GM12878 (cell line): Measurements from ENCODE around the gene TBCB. TPM values are rescaled to one million over a fixed set of nuclear protein-coding genes. Genes with fewer than 3 reads are reported as not detected.

Experiments
- ATAC-seq: fragments of 200-7000 bp; cut with Tn5 transposase; 3 replicates; pipeline ENCODE4 v1.9.1; 2020; ENCODE audit warnings: mild to moderate bottlenecking, moderate library complexity
- BruUV-seq: library from RNA; stranded (reverse); fragments of 400-500 nt; replicated peaks from 2 replicates; lab custom pipeline; 2021; lab: Mats Ljungman, UMichigan
- CTCF ChIA-PET: fragments of 300-600 bp; sonication (Branson Sonifier 250); formaldehyde crosslinking; extraction: SDS; loops from one replicate; lab custom pipeline; 2021; ENCODE audit warnings: inconsistent platforms; lab: Yijun Ruan, JAX
- POLR2A ChIA-PET: fragments of 350-600 bp; formaldehyde crosslinking; extraction: SDS; loops from one replicate; lab custom pipeline; 2021; ENCODE audit warnings: inconsistent platforms; lab: Charles Lee
- RAD21 ChIA-PET: fragments of 300-600 bp; sonication (Branson Sonifier 250); formaldehyde crosslinking; loops from one replicate; lab custom pipeline; 2023; ENCODE audit warnings: antibody characterized with exemption; ENCODE audit not compliant: unreplicated experiment; lab: Charles Lee
- SMC1A ChIA-PET: fragments of 300-600 bp; sonication (Branson Sonifier 250); formaldehyde crosslinking; loops from one replicate; lab custom pipeline; 2023; ENCODE audit not compliant: unreplicated experiment, uncharacterized antibody; lab: Charles Lee
- DNase-seq: peaks from one replicate; pipeline ENCODE4 v3.0.0-alpha.2; 2011; ENCODE audit warnings: low read depth, low spot score
- FAIRE-seq: peaks from 3 replicates; lab custom pipeline; 2011; peaks lifted over from hg19 to GRCh38; lab: Jason Lieb, UNC
- H2AFZ ChIP-seq: 2 replicates; pipeline ENCODE4 v1.6.0; 2011; ENCODE audit warnings: low read depth, low read length, control low read depth; ENCODE audit not compliant: control insufficient read depth
- H3K27ac ChIP-seq: 2 replicates; pipeline ENCODE4 v1.5.1; 2011; ENCODE audit warnings: control low read depth; ENCODE audit not compliant: control insufficient read depth, insufficient read depth
- H3K27me3 ChIP-seq, 2 experiments: replicated peaks in 1 of 2; 2 replicates each; pipeline versions ENCODE4 v1.6.0 to v1.6.1; 2011; ENCODE audit warnings: low read length in 1 of 2; ENCODE audit not compliant: control insufficient read depth in 2 of 2, insufficient read depth in 2 of 2
- H3K36me3 ChIP-seq, 2 experiments: 2 replicates each; pipeline ENCODE4 v1.5.1; 2011; ENCODE audit warnings: low read length in 1 of 2; ENCODE audit not compliant: control insufficient read depth in 2 of 2, insufficient read depth in 2 of 2
- H3K4me1 ChIP-seq: 2 replicates; pipeline ENCODE4 v1.6.1; 2011; ENCODE audit warnings: mild to moderate bottlenecking, low read length, moderate library complexity, mixed read lengths; ENCODE audit not compliant: control insufficient read depth, insufficient read depth
- H3K4me2 ChIP-seq: 2 replicates; pipeline ENCODE4 v1.6.0; 2011; ENCODE audit warnings: control low read depth; ENCODE audit not compliant: control insufficient read depth, insufficient read depth
- H3K4me3 ChIP-seq: fragments of 200-600 bp; sonication (generic); 2 replicates; pipeline ENCODE4 v1.5.1; 2016
- H3K79me2 ChIP-seq: 2 replicates; pipeline ENCODE4 v1.6.0; 2011; ENCODE audit warnings: low read length; ENCODE audit not compliant: control insufficient read depth, insufficient read depth
- H3K9ac ChIP-seq: 2 replicates; pipeline ENCODE4 v1.8.0; 2011; ENCODE audit warnings: low read length, control low read depth, mixed read lengths; ENCODE audit not compliant: control insufficient read depth, insufficient read depth
- H3K9me3 ChIP-seq: replicated peaks from 3 replicates; pipeline ENCODE4 v1.5.1; 2011; ENCODE audit warnings: mild to moderate bottlenecking, low read length; ENCODE audit not compliant: control insufficient read depth, insufficient read depth
- H4K20me1 ChIP-seq: 2 replicates; pipeline ENCODE4 v1.6.0; 2011; ENCODE audit not compliant: control insufficient read depth, insufficient read depth
- BCL11A ChIP-seq: IDR thresholded peaks from 2 replicates; pipeline ENCODE4 v1.6.1; 2011; ENCODE audit warnings: low read depth, low read length
- BCL3 ChIP-seq: IDR thresholded peaks from 2 replicates; pipeline ENCODE4 v1.6.1; 2011; ENCODE audit warnings: borderline replicate concordance, low read depth, mild to moderate bottlenecking, moderate library complexity, low read length; ENCODE audit not compliant: insufficient read depth, poor library complexity, severe bottlenecking
- BHLHE40 ChIP-seq, 2 experiments: fragments of 450-650 bp in 1 of 2; IDR thresholded peaks; 2 replicates each; pipeline ENCODE4 v1.6.1; 2011 to 2017; ENCODE audit warnings: low read depth in 2 of 2, borderline replicate concordance in 1 of 2, improper control_type of control experiment in 1 of 2, low read length in 1 of 2, mild to moderate bottlenecking in 1 of 2
- BRCA1 ChIP-seq: IDR thresholded peaks from 2 replicates; pipeline ENCODE4 v1.6.1; 2011; ENCODE audit warnings: low read depth, low read length, improper control_type of control experiment
- CHD1 ChIP-seq: IDR thresholded peaks from 2 replicates; pipeline ENCODE4 v1.6.1; 2012; ENCODE audit warnings: low read depth, low read length, improper control_type of control experiment
- CREB1 ChIP-seq: IDR thresholded peaks from 2 replicates; pipeline ENCODE4 v1.6.1; 2012; ENCODE audit warnings: low read depth, mild to moderate bottlenecking, inconsistent platforms
- CREM ChIP-seq: IDR thresholded peaks from 2 replicates; pipeline ENCODE4 v1.6.1; 2014; ENCODE audit warnings: antibody characterized with exemption, low read depth
- EP300 ChIP-seq, 2 experiments: fragments of 150-350 bp in 1 of 2; IDR thresholded peaks; 2 replicates each; pipeline ENCODE4 v1.6.1; 2011 to 2012; ENCODE audit warnings: low read depth in 2 of 2, low read length in 2 of 2, borderline replicate concordance in 1 of 2, improper control_type of control experiment in 1 of 2, inconsistent platforms in 1 of 2; ENCODE audit not compliant: control insufficient read depth in 1 of 2
- GABPA ChIP-seq: IDR thresholded peaks from 2 replicates; pipeline ENCODE4 v1.6.1; 2014; ENCODE audit warnings: antibody characterized with exemption, low read depth, mild to moderate bottlenecking, inconsistent platforms
- GATAD2B ChIP-seq: fragments of 450-650 bp; conservative IDR thresholded peaks from 2 replicates; pipeline ENCODE4 v1.6.1; 2017; ENCODE audit warnings: low read depth, mild to moderate bottlenecking, moderate library complexity
- HDAC6 ChIP-seq: fragments of 200-600 bp; sonication (generic); IDR thresholded peaks from one replicate; pipeline ENCODE4 v1.8.0; 2017; ENCODE audit warnings: antibody characterized with exemption; ENCODE audit not compliant: unreplicated experiment
- IKZF1 ChIP-seq: fragments of 450-650 bp; conservative IDR thresholded peaks from 2 replicates; pipeline ENCODE4 v1.6.1; 2017; ENCODE audit warnings: antibody characterized with exemption, mild to moderate bottlenecking
- IRF4 ChIP-seq: IDR thresholded peaks from 2 replicates; pipeline ENCODE4 v1.6.1; 2011; ENCODE audit warnings: low read depth, low read length
- MTA2 ChIP-seq: fragments of 450-650 bp; IDR thresholded peaks from 2 replicates; pipeline ENCODE4 v1.6.1; 2016; ENCODE audit warnings: low read depth, mild to moderate bottlenecking, moderate library complexity
- MXI1 ChIP-seq: fragments of 150-350 bp; IDR thresholded peaks from 2 replicates; pipeline ENCODE4 v1.6.1; 2011; ENCODE audit warnings: low read depth, mild to moderate bottlenecking, inconsistent platforms, low read length, improper control_type of control experiment
- NFYB ChIP-seq: IDR thresholded peaks from 2 replicates; pipeline ENCODE4 v1.6.1; 2011; ENCODE audit warnings: low read depth, mild to moderate bottlenecking, low read length, improper control_type of control experiment, moderate library complexity; ENCODE audit not compliant: insufficient read depth
- PBX3 ChIP-seq: IDR thresholded peaks from 2 replicates; pipeline ENCODE4 v1.6.1; 2011; ENCODE audit warnings: mild to moderate bottlenecking, low read depth, low read length, moderate library complexity; ENCODE audit not compliant: insufficient replicate concordance
- POLR2AphosphoS2 ChIP-seq: IDR thresholded peaks from 2 replicates; pipeline ENCODE4 v1.6.1; 2011; ENCODE audit warnings: low read depth, mild to moderate bottlenecking, low read length, improper control_type of control experiment, moderate library complexity
- POU2F2 ChIP-seq: IDR thresholded peaks from 3 replicates; pipeline ENCODE4 v1.6.1; 2011; ENCODE audit warnings: low read depth, mild to moderate bottlenecking, low read length, borderline replicate concordance
- RFX5 ChIP-seq: IDR thresholded peaks from 2 replicates; pipeline ENCODE4 v1.6.1; 2011; ENCODE audit warnings: low read depth, low read length, improper control_type of control experiment
- RUNX3 ChIP-seq: IDR thresholded peaks from 2 replicates; pipeline ENCODE4 v1.6.1; 2012; ENCODE audit warnings: low read length, inconsistent platforms
- TAF1 ChIP-seq: IDR thresholded peaks from 2 replicates; pipeline ENCODE4 v1.6.1; 2011; ENCODE audit warnings: mild to moderate bottlenecking, low read depth, low read length, borderline replicate concordance
- ZZZ3 ChIP-seq: IDR thresholded peaks from 2 replicates; pipeline ENCODE4 v1.6.1; 2011; ENCODE audit warnings: low read depth; ENCODE audit not compliant: control insufficient read depth, insufficient read length
- WGBS: methylation state at CpG from one replicate; pipeline ENCODE4 v1.1.6; 2016; ENCODE audit warnings: low lambda C conversion rate; ENCODE audit not compliant: insufficient replicate concordance, insufficient coverage; ENCODE audit errors: missing lambda C conversion rate; 5-methylcytosine and 5-hydroxymethylcytosine counted together
- in situ Hi-C: fragments of 300-500 bp; cut with MboI; formaldehyde crosslinking; loops from 9 replicates; pipeline ENCODE4 v1.14.3; 2018; ENCODE audit warnings: mixed read lengths
- intact Hi-C: fragments of 100-400 bp; cut with micrococcal nuclease; formaldehyde crosslinking; loops from one replicate; pipeline ENCODE4 v1.14.2; 2022; ENCODE audit not compliant: unreplicated experiment
- polyA plus RNA-seq, 11 experiments: library from polyadenylated mRNA; depleted of rRNA in 4 of 11; unstranded in 6 of 11; stranded (reverse) in 5 of 11; fragments of >200 nt; fragmentation: Nextera tagmentation in 4 of 11; fragmentation: Illumina TruSeq in 1 of 11; extraction: Ambion mirVana in 4 of 11; extraction: Trizol in 1 of 11; gene quantifications; 1 replicate in 1 of 11; 2 replicates in 10 of 11; pipeline versions ENCODE4 v1.2.1 to v1.2.3, GENCODE V29; 2011 to 2016; ENCODE audit warnings: inconsistent platforms in 2 of 11, missing spikeins in 2 of 11, low read depth in 1 of 11
- total RNA-seq, 4 experiments: library from RNA; depleted of rRNA in 3 of 4; stranded (reverse); fragments of >200 nt in 3 of 4; fragmentation: Illumina TruSeq in 1 of 4; extraction: Trizol in 1 of 4; gene quantifications; 2 replicates each; pipeline versions ENCODE4 v1.2.1 to v1.2.3, GENCODE V29; 2013 to 2021

The TBCB gene
- total and polyA plus RNA-seq, 10 of the 15 experiments (the other 5 are each of a cell fraction or from before 2014, with no cell fraction given), result 9.4 to 193 (median 126) TPM

GRCh38 chr19:36081385-36081784 lies 33.9 kb upstream of the TBCB start (continued):
- TF ChIP-seq ZZZ3, result no peak
- no peak for TF ChIP-seq BCL11A
- TF ChIP-seq MTA2, result no peak
- no peak for TF ChIP-seq CHD1
- TF ChIP-seq NFYB, result no peak

GRCh38 chr19:36081894-36082293 lies 33.4 kb upstream of the TBCB start:
- no TSS peak for BruUV-seq
- in situ Hi-C loops, result no loop called here
- POLR2A ChIA-PET, result no interaction called here
- Histone ChIP-seq H3K79me2 (no peaks in the 10 kb centered on the region), H3K9me3 (no peaks in the 10 kb centered on the region), H3K9ac (no peak overlapping the region), H3K27me3 (no peaks in the 10 kb centered on the region), H3K27ac (no peak overlapping the region), H3K4me3 (no peak overlapping the region), H4K20me1 (no peaks in the 10 kb centered on the region), H3K4me1 (no peaks in the 10 kb centered on the region), H2AFZ (no peak overlapping the region), H3K4me2 (no peak overlapping the region), H3K36me3 (peaks cover 22 to 27% of the 10 kb centered on the region in 2 experiments; a peak in 3 of 4 replicates)
- FAIRE-seq, result no peak
- RAD21 ChIA-PET, result no interaction called here
- DNase-seq, result no peak
- CTCF ChIA-PET, result no interaction called here
- ATAC-seq, result no peak
- 81% methylated on average over 7 of the region's 7 CpGs for WGBS
- intact Hi-C loops, result no loop called here
- TF ChIP-seq CREM (no peak), RFX5 (no peak), GABPA (no peak), POLR2AphosphoS2 (no peak), ZZZ3 (no peak), IKZF1 (no peak), EP300 (IDR thresholded peaks at IDR 0.05; ENCODE audit: borderline replicate concordance in 1 of 2, control insufficient read depth in 1 of 2, low read depth in 2 of 2, low read length in 2 of 2) (no peak), MXI1 (no peak), BRCA1 (no peak), TAF1 (no peak), BHLHE40 (IDR thresholded peaks at IDR 0.05; ENCODE audit: borderline replicate concordance in 1 of 2, low read depth in 2 of 2, low read length in 1 of 2) (no peak), RUNX3 (no peak), POU2F2 (no peak), GATAD2B (no peak), HDAC6 (no peak), BCL3 (no peak), IRF4 (no peak), PBX3 (no peak), CREB1 (no peak)
- SMC1A ChIA-PET, result no interaction called here
